Ishikawa (cell line): Measurements from ENCODE around the gene MT1A.
A peak's percentile ranks its signal among the peaks of the same experiment; 100 is the strongest.

ENCODE experiments used
- CEBPB ChIP-seq: IDR thresholded peaks from 2 replicates; pipeline ENCODE4 v1.6.1; 2012
- CREB1 ChIP-seq: IDR thresholded peaks from 2 replicates; pipeline ENCODE4 v1.6.1; 2012; ENCODE audit warnings: low read depth
- EGR1 ChIP-seq: IDR thresholded peaks from 2 replicates; pipeline ENCODE4 v1.6.1; 2012
- EP300 ChIP-seq: IDR thresholded peaks from 2 replicates; pipeline ENCODE4 v1.6.1; 2012; ENCODE audit warnings: borderline replicate concordance
- FOXM1 ChIP-seq: IDR thresholded peaks from 2 replicates; pipeline ENCODE4 v1.6.1; 2012; ENCODE audit warnings: low read depth, borderline replicate concordance
- MAX ChIP-seq: IDR thresholded peaks from 2 replicates; pipeline ENCODE4 v1.6.1; 2012
- NFIC ChIP-seq: IDR thresholded peaks from 2 replicates; pipeline ENCODE4 v1.6.1; 2012
- RAD21 ChIP-seq: IDR thresholded peaks from 2 replicates; pipeline ENCODE4 v1.6.1; 2012; ENCODE audit warnings: low read depth
- REST ChIP-seq: IDR thresholded peaks from 2 replicates; pipeline ENCODE4 v1.6.1; 2012; ENCODE audit warnings: low read depth, mild to moderate bottlenecking
- TAF1 ChIP-seq: IDR thresholded peaks from 2 replicates; pipeline ENCODE4 v1.6.1; 2012; ENCODE audit warnings: low read depth, mild to moderate bottlenecking
- TCF12 ChIP-seq: IDR thresholded peaks from 2 replicates; pipeline ENCODE4 v1.6.1; 2012; ENCODE audit warnings: low read depth
- TEAD4 ChIP-seq: IDR thresholded peaks from 2 replicates; pipeline ENCODE4 v1.6.1; 2012
- USF1 ChIP-seq: IDR thresholded peaks from 2 replicates; pipeline ENCODE4 v1.6.1; 2012
- YY1 ChIP-seq: IDR thresholded peaks from 2 replicates; pipeline ENCODE4 v1.6.1; 2012; ENCODE audit warnings: low read depth
- ZBTB7A ChIP-seq: IDR thresholded peaks from 2 replicates; pipeline ENCODE4 v1.6.1; 2012; ENCODE audit warnings: low read depth

Gene MT1A

GRCh38 chr16:56603589-56603988 is 34.9 kb upstream of the MT1A start:
- TF ChIP-seq RAD21: peak; percentile 73
- TF ChIP-seq CREB1: no peak

- no peak for TF ChIP-seq MAX
- no peak for TF ChIP-seq CREB1
- TF ChIP-seq TAF1: no peak
- TF ChIP-seq CEBPB: no peak
- TF ChIP-seq ZBTB7A: no peak
- TF ChIP-seq TEAD4: no peak
- TF ChIP-seq EGR1: no peak
- TF ChIP-seq NFIC: no peak
- no peak for TF ChIP-seq REST
- no peak for TF ChIP-seq RAD21
- TF ChIP-seq FOXM1: no peak
- TF ChIP-seq EP300: no peak
Observed at GRCh38 chr16:56604966-56605365, 33.5 kb upstream of the MT1A start.

- TF ChIP-seq NFIC (no peak), CEBPB (no peak), CREB1 (no peak), YY1 (no peak), MAX (no peak), EGR1 (no peak), TEAD4 (no peak), TCF12 (no peak), ZBTB7A (no peak), TAF1 (no peak), FOXM1 (no peak), EP300 (no peak)
Observed at GRCh38 chr16:56605475-56605874, 33.0 kb upstream of the MT1A start.

GRCh38 chr16:56606071-56606475 is 32.4 kb upstream of the MT1A start:
- TF ChIP-seq MAX: no peak
- TF ChIP-seq USF1: no peak
- TF ChIP-seq YY1: no peak
- TF ChIP-seq TAF1: no peak

GRCh38 chr16:56606476-56607108 is 31.9 kb upstream of the MT1A start:
- no peak for TF ChIP-seq RAD21
- no peak for TF ChIP-seq FOXM1
- TF ChIP-seq TAF1: no peak
- no peak for TF ChIP-seq YY1
- TF ChIP-seq EGR1: no peak
- no peak for TF ChIP-seq TEAD4
- TF ChIP-seq CEBPB: no peak
- no peak for TF ChIP-seq ZBTB7A
- TF ChIP-seq NFIC: no peak
- no peak for TF ChIP-seq TCF12
- TF ChIP-seq EP300: no peak
- TF ChIP-seq REST: no peak
- no peak for TF ChIP-seq USF1
- TF ChIP-seq CREB1: no peak
- TF ChIP-seq MAX: no peak

GRCh38 chr16:56607109-56607618 is 31.3 kb upstream of the MT1A start:
- TF ChIP-seq EGR1 (no peak), YY1 (no peak), MAX (no peak), CEBPB (no peak), TCF12 (no peak), TEAD4 (no peak), REST (no peak), USF1 (no peak), EP300 (no peak), ZBTB7A (no peak)
